ENCODE data around the gene MSN.

MSN gene

DNA sequence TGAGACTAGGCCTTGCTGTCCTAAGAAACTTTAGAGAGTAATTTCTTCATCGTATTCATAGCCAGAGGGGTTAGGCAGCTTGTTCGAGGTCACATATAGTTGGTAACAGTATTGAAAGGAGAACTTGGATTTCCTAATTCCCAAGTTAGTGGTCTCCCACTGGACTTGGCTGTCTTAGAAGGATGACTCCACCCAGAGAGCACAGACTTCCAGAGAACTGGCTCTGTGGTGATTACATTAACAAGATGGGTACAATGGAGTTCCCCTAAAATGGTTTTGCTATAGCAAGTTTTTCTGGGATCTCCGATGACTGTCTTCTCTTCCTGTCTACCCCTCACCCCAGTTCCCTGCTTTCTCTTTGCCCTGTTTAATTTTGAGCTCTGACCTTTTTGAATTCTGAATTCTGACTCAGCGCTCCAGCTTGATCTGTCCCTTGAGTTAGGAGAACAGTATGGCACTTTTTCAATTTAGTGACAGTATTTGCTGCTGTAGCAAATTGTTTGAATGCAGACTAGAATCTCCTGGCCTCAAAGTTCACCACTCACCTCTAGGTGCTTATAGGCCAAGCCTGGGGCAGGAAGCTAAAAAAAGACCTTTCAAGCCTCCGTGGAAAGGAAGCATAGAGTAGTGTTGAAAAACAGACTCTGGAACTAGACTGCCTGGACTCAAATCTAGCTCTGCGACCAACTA, 6.9 kb downstream of the MSN start:
- DNase-seq: peak in 1 of 5 donors; percentile 34

DNA sequence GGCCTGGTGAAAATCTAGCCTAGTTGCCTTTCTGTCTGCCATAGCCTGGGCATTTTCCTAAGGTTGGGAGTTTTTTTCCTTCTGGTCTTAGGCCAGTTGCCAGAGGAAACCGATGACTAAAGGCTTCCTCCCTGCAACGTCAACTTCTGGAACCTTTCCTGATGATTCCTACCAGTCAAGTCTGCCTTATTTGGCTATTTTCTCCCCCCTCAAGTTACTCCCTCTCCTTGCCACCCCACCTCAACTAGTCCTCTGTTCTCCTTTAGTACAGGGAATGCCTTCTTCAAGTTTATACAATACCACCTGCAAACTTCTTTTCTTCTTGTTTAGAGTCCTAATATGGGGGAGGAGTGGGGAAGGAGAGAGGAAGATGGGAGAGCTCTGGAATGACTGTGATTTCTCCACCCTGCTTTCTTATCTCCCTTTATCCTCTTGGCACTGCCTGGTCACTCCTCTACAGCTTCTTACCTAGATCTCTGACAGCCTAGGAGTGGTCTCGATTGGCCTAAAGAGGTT, 10.6 kb downstream of the MSN start:
- DNase-seq: no peak

DNA sequence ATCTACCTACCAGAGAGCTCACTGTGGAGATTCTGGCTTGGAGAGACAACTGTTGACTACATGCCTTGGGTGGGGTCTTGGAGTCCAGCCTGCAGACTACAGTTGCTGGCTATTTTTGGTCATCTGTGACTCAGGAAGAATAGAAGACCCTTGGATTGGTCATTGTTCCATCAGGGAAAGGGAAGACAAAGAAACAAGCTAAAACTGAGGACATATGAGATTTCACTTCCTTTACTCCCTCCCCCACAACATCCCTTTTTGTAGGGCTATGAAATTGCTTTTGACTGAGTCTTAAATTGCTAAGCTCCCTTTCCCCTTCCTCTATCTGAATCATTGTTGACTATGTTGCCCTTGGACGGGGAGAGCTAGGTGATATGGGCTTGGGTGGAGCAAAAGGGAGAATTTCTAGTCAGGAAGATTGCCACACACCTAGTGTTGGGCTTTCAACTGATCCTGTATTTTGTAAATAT, 11.7 kb downstream of the MSN start:
- DNase-seq: no peak

DNA sequence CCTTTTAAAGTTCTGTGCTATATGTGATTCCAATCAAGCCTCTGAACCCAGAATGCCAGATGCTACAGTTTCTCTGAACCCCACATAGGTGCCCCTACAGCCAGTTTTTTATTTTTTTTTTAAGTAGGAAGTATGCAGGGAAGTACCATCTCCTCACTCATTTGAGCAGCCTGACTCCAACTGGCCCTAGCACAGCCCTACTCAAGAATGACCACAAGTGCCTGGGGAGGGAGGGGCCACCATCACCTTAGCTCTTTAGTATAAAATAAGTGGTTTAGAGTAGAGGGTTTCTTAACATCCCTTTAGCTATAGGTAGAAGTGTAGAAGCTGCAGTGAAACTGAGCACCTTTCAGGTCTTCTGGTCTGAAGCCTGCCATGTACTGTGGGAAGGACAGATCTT, 14.4 kb downstream of the MSN start:
- no peak for DNase-seq

DNA sequence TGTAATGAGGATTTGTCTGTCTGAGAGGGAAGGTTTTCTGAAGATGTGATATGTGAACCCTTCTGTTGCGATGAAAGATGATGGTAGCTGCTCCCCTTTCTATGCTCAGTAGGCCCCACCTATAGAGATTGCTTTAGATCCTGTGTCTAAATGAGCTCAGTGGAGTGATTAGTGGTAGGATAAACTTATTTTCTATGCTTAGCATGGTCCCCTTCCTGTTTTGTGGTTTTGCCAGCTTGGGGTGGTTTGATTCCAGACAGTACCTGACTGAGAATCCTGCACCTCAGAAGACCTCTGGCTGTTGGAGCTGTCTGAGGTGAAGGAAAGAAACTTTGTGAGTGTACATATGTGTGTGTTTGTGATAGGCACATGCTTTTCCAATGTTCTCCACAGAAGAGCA, 17.7 kb downstream of the MSN start:
- DNase-seq: no peak

DNA sequence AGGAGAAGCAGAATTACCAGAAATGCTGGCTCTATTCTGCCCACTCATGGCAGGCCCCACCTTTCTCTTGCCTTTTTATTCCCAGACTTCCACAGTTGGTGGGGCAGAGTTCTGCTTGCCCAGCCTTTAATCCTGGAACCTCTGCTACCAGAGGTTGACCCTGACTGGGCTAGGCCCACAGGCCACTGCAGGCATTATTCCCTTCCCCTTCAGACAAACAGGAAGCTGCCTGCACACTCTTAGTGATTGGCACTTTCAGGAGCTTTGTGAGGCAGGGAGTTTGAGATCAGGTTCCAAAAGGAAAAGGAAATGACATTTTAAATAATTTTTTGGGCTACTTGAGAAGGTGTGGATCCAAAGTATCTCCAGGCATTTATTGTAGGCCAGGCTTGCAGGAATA, 18.8 kb downstream of the MSN start:
- no peak for DNase-seq

DNA sequence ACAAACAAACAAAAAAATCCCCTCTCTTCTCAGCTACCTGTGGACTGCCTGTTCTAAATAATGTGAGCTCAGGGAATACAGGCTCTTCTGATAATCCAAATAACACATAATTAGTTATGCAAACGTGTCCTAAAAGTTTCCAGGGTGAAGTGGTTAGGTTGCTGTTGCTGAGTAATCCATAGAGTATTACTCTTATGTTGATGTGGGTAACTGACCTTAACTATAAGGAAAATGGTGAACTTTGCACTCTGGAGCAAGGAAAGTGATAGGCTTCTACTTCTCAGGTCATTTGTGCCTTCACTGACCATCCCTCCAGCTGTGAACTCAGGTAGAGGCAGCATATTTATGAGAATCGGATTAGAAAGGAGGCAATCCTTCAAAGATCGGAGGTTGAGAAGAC, 19.9 kb downstream of the MSN start:
- no peak for DNase-seq

DNA sequence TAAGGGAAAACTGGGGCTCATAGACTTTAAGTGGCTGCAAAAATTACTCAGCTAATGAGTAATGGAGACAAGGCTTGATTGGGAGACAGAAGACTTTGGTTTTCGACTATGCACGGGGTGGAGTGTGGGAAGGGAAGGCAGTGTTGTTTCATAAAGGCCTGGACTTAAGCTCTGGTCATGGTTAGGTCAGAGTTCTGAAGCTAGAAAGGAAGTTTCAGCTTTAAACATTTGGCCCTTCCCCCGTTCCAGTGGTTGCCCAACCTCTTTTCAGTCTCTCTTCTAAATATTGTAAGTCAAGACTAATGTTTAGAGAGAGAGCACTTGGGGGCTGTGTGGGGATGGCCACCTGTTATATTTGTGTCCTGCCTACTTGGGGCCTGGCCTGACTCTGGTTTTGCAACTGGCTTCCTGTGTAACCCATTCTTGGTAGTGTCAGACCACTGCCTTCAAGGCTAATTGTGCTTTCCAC, 21.0 kb downstream of the MSN start:
- DNase-seq: no peak

DNA sequence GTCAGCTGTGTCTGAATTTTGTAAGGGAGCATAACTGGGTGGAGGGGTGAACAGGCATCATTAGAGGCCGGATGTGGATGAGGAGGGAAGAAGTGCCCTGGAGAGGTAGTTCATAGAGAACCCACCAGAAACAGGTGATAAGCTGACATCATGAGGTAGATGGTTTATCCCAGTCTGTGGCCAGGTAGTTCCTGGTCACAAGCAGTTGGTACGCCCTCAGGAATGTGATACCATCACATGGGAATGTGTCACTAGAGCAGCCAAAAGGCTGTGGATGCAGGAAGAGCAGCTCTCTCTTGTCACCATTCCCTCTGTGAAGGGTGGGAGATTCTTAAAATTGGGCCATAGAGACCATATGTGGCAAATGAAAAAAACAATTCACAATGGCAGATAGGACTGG, 21.9 kb downstream of the MSN start:
- no peak for DNase-seq

DNA sequence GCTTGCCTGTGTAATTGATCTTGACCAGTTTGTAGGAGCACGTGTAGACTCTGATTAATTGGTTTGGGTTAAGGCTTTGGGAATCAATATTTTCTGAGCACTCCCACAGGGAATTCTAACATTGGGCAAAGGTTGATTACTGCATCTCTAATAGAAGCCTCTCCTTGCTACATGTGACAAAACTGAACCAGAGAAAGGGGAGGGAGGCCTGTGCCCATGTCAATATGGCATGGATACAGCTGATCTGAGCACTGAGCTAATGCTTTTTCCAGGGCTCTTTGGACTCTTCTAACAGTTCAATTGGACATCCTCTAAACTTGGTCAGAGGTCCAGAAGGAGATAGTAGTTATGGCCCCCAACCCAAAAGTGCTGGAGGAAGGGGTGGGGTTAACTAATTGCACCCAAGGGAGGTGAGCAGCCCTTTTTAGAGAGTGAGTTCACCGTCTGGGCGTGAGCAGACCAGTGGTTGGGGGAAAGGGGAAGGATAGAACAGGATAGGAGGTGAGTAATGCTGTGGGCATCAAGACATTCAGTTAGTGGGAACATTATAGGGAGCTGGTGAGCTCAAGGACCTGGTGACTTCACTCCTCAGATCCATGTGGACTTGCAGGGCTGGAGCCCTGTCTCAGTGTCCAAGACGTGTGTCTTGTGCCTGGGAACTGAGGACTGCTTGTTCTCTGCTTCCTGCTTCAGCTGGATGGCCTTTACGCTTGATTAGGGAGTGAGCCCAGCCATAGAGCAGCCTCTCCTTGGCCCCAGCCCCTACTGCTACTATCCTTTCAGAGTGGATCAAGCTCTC, 22.8 kb downstream of the MSN start:
- no peak for DNase-seq

DNA sequence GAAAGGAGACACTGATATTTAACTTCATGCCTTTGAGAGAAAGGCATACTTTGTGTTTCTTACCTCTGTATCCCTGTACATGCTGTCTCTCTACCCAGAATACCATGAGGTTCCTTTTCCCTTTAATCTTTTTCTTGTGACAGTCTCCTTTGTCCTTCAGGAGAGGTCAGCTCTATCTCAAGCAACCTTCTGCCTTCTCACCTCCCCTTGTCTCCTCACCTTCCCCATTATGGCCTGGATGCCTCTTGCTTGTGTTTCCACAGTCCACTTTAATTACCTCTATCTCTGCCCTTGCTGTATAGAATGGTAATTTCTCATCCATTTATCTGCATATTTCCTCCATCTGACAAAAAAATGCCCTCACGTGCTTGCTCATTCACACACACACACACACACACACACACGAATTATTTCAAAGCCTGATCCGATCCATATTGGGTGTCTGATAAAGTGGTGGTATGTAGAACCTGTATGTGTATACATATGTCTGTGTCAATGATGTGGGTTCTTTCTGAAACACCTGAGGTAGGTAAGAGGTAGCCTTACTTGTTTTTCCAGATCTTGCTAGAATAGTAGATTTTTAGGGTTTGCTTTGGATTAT, 28.5 kb downstream of the MSN start:
- no peak for DNase-seq

DNA sequence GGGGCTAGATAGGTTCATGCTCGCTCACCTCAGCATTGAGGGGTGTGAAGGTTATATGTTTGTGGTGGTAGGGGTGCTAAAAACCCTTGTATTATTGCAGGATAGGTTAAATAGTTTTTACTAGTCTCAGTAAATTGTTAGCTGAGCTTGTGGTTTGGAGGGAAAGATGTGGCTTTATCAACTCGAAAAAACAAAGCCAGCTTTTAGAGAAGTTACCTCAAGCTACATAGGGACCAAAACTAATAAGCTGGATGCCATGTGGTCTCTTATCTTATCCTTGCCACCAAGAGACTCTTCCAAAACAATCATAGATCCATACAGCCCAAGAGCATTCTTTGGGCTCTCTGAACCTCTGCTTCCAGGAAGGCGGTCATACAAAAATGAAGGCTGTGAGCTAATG, 29.2 kb downstream of the MSN start:
- DNase-seq: no peak

DNA sequence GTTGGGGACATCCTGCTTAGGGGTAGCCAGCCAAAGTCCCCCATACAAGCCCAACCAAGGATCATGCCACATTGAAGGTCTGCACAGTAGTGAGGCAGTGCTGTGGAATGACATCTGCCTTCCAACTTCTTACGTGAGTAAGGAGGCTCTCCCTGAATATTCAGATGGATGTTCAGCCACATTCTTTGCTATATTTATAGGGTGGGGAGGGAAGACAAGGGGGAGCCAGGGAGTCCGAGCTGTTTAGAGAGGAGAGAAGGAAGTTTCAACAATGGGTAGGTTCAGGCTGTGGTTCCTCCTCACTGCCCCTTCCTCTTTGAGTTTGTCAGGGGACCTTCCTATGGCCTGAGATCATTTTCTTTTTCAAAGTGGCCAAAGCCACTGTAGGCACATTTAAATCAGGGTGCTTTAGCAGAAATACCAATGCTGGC, 29.8 kb downstream of the MSN start:
- no peak for DNase-seq

DNA sequence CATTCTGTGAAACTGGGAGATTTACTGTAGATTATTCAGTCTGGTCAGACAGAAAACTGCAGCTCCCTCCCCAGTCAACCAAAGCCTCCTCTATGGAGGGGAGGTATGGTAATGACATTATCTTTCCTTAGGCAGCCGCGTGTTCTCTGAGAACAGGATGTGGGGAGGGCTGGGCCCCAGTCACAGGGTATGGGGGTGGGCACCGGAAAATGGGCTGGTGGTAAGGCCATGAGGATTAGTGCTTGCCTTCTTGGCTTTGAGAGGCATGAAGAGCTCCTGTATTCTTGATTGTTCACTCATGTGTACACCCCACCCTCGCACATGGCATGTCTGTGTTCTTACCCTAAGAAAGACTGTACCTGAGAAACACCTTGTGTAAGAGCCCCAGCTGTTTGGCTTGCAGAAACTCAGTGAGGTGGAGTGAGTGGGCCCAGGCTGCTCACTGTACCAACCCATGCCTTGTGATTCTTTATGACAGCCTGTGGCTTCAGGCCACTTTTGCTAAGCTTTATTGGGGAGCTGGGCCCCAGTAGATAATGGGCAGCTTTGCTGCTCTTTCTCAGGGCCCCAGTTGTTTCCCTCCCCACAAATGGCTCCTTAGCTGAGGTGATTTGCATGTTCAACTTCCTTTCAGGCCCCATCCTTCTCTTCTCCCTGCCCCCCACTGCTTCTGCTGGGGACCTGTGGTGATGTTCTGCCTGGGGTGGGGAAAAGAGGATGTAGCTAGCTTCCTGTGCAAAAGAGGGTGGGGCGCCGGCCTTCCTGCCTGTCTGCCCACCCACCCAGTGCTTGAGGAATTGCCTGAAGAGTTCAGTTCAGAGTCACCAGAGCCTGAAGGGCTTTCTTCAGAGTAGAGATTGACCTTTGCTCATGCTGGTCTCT, 30.7 kb downstream of the MSN start:
- DNase-seq: peak; percentile 22 to 90 (median 53)

DNA sequence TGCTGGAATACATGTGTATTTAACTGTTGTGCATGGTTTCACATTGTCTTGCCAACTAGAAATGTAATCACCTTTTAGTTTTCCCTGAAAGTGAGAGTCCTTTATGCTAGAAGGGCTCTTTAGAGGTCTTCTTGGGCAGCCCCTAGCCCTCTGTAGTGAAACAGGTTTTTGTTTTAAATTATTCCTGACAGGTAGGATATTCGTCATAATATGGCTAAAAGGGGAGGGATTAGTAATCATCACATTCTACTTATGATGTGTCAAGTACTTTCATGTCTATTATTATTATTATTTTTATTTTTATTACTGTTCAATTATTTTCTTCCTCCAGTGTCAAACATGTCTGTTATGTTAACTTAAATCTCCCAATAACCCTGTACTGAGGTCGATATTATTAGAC, 35.5 kb downstream of the MSN start:
- no peak for DNase-seq

DNA sequence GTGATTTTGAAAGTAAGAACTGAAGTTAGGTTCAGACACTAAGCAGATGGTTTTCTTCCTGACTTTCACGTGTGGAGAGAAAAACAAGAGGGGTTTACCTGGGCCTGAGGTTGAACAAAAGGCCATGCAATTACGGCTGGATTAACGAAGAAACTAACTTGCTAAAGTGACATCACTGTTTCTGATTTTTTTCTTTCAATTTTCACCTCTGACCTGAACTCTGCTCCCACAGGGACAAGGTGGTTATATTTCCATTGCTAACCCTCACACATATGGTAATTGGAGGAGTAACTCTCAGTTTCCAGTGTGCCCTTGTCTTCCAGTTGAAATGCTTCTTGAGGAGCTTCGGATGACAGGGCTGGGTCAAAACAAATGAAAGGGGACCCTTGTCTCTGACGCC, 38.0 kb downstream of the MSN start:
- DNase-seq: no peak

DNA sequence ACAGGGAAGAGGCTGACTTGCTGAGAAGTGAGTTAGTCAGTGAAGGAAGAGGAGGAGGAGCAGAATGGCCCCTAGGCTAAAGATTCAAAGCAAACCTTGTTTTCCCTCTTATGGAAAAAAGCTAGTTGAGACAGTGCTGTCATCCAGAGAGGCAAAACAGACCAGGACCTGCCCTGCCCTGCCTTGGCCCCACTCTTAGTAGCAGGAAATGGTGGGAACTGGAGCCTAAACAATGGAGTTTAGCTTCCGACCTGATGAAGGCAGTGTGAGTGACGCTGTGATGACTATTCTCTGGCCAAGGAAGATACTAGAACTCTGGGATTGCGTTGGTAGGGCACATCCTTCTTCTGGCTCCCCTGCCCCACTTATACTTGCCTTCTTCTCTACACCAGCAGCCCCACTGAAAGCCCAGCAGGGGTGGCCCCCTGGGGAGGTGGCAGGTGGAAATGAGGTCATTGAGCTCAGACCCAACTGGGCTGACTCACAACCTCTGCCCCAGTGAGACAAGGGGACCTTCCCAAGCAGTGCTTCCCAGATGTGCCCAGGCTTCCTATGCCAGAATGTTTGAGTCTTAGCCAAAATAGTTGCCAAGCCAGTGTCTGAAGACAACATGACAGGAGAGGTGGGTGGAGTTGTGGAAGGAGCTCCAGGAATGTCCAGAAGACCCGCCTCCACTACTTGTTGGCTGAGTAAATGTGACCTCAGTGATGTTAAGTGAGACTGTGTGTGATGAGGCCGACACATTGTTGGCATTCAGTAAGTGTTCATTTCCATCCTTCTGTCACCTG, 38.8 kb downstream of the MSN start:
- DNase-seq: peak in 4 of 5 donors; percentile 14 to 45 (median 20)

DNA sequence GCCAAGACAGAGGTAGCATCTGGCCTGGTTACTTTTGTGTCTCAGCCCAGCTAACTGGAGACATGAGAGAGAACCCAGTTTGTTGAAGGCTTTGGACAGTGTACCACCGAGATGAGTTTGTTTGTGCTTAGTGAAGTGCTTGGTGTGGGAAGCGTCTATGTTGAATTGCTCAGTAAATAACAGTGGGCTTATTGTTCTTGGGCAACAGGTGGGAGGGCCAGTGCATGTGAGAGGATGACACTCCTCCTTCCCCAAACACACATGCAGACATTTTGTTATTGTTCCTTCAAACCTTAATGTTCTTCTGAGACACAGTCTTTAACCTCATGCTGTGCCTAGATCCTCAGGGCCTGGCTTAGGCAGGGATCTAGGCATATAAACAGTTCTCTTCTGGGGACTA, 39.7 kb downstream of the MSN start:
- no peak for DNase-seq

DNA sequence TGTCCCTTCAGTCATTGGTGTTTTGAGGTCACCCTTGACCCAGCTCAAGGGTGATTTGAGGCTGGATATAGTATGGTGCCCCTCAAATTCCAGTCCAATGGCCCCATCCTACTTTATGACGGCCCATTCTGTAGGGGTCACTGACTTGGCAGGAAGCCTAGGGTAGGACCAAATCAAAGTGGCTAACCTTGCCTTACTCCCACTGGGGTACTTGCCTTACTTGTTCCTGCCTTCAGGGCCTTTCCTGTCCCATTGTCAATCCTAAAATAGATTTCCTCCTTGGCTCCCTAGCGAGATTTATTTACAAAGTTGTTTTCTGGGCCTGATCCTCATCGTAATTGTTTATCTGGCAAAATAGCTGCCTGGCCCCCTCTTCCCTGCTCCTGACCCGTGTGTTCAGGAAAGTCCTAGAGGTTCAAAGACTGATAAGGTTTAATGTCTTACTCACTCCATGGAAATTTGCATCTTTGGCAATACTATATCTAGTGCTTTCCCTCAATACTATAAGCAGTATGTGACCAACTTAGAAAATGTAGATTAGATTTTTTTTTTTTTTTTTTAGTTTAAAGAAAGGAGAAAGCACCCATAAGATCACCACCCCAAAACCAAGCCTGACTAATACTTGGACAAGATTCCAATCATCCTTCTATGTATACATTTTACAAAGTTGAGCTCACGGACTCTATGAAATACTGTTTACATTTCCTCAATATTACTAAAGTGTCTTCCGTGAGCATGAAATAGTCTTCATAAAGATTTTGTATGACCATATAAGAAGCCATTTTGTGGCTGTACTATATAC, 44.8 kb downstream of the MSN start:
- no peak for DNase-seq

DNA sequence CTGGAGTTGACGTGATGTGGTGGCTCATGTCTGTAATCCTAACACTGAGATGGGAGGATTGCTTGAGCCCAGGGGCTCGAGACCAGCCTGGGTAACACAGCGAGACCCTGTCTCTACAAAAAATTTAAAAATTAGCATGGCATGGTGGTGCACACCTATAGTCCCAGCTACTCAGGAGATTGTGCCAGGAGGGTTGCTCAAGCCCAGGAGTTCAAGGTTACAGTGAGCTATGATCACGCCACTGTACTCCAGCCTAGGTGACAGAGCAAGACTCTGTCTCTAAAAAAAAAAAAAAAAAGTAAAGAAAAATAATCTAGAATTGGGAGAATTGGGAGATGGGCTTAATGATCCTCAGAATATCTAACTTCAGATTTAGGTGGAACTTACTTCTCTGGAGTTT, 51.1 kb downstream of the MSN start:
- DNase-seq: no peak

All from T-helper 1 cell (primary cell).